A549 treated with AZD9567 at 1 μM for 4 hours (cell line): ENCODE results near the gene TIMP2. TPM values are rescaled to one million over a fixed set of nuclear protein-coding genes. Genes with fewer than 3 reads are reported as not detected.

Experiments used
- total RNA-seq: library from RNA; stranded (reverse); fragments of 200-300 nt; extraction: Qiagen RNA extraction; gene quantifications from 5 replicates; pipeline ENCODE4 v1.2.3, GENCODE V29; 2022; ENCODE audit not compliant: insufficient read depth

Gene TIMP2, protein sequence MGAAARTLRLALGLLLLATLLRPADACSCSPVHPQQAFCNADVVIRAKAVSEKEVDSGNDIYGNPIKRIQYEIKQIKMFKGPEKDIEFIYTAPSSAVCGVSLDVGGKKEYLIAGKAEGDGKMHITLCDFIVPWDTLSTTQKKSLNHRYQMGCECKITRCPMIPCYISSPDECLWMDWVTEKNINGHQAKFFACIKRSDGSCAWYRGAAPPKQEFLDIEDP
- 187 to 223 TPM (median 207 TPM) in 5 replicates for total RNA-seq

GRCh38 chr17:78925234-78925633 is at the start of gene TIMP2:
Gene TIMP2, minus strand, starts transcription at chr17:78925387. Its CDS starts 299 bp downstream, at chr17:78925088.

DNA sequence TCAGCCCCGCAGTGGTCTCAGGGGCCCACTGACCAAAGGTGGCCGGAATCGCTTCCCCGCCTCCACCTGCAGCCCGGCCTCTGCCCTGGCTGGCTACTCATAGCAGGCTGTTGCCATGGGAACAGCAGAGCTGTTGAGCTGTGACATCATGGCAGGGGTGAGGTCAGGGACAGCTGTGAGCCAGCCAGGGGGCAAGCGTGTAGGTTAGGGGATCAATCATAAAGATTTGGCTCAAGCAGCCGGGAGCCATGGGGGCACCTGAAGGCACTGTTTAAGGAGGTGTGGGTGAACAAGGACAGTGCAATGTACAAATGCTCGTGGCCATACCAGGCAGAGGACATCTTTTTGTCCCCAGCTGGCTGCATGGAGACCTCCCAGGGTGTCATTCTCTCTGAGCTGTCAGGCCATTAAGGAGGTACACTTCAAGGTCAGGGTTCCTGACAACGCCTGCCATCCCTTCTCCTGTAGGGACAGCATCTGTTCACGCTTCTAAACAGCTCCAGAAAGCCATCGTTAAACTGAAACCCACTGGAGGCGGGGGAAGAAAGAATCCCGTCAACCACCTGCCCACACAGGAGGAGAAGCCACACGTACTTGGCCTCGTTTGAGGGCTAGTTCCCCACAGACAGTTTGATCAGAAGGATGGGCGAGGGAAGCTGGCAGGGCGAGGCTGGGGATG is 21.9 kb downstream of the TIMP2 start, which contains the start of gene CEP295NL:
CEP295NL (minus strand) TSS at position 101 of the 679 bp plus-strand sequence. CDS start 1,373 bp downstream, outside the sequence.

GRCh38 chr17:78840780-78841611 is 84.2 kb downstream of the TIMP2 start, which contains the start of gene USP36:
Gene USP36, minus strand, starts transcription at chr17:78840814. Its CDS starts 4,451 bp downstream, at chr17:78836363.

Other genes with a start within 250 kb of the TIMP2 start
- 46.8 to 50.3 TPM (median 48.7 TPM) in 5 replicates for gene CYTH1, start 143.1 kb downstream of the TIMP2 start, total RNA-seq
- gene USP36, start 84.6 kb downstream of the TIMP2 start, total RNA-seq: 58.9 to 69.7 TPM (median 67.6 TPM) in 5 replicates
- gene CEP295NL, start 22.2 kb downstream of the TIMP2 start, total RNA-seq: 0.20 to 0.53 TPM (median 0.38 TPM) in 4 of 5 replicates, not detected in the other
- 65.0 to 82.5 TPM (median 70.4 TPM) in 5 replicates for gene LGALS3BP, start 54.5 kb upstream of the TIMP2 start, total RNA-seq
- 75.1 to 86.0 TPM (median 79.6 TPM) in 5 replicates for gene CANT1, start 84.4 kb upstream of the TIMP2 start, total RNA-seq
- gene C1QTNF1, start 98.8 kb upstream of the TIMP2 start, total RNA-seq: 35.2 to 45.2 TPM (median 41.2 TPM) in 5 replicates
- gene ENGASE, start 149.4 kb upstream of the TIMP2 start, total RNA-seq: 7.6 to 24.0 TPM (median 21.6 TPM) in 5 replicates